Breast epithelium (tissue), 3 donors: ENCODE measurements around the gene SLX4IP.

Experiments
- POLR2A ChIP-seq: fragments of 450-650 bp; IDR thresholded peaks from one replicate; pipeline ENCODE4 v1.6.1; 2016; ENCODE audit warnings: antibody characterized with exemption, mild to moderate bottlenecking, moderate library complexity
- POLR2AphosphoS5 ChIP-seq, 3 donors: sonication (generic); formaldehyde crosslinking; IDR thresholded peaks; one replicate each; pipeline ENCODE4 v1.6.1; 2017; ENCODE audit warnings: antibody characterized with exemption in 3 of 3
- TF ChIP-seq, protein P1 (sequence below), 3 donors: fragments of 450-650 bp; IDR thresholded peaks; one replicate each; pipeline ENCODE4 v1.5.1; 2016 to 2017; ENCODE audit warnings: antibody characterized with exemption in 3 of 3, mild to moderate bottlenecking in 3 of 3, moderate library complexity in 3 of 3

DNA sequence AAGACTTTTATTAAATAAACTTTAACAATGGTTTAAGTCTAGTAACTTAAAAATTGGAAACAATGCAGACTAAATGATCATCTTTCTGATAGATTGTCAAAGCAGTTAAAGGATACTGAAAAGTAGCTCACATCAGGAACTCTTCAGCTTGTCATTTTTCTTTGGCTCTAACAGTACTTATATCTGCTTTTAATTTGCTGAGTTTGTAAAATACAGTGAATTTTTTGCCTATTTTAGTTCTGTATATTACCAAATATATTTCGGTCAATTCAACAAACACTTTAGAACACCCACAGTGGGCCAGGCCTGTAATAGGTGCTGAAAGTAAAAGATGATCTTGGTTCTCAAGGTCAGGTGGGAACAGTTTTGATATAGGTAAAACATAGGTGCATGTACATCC lies 23.4 kb upstream of the SLX4IP start:
- TF ChIP-seq, protein P1, sequence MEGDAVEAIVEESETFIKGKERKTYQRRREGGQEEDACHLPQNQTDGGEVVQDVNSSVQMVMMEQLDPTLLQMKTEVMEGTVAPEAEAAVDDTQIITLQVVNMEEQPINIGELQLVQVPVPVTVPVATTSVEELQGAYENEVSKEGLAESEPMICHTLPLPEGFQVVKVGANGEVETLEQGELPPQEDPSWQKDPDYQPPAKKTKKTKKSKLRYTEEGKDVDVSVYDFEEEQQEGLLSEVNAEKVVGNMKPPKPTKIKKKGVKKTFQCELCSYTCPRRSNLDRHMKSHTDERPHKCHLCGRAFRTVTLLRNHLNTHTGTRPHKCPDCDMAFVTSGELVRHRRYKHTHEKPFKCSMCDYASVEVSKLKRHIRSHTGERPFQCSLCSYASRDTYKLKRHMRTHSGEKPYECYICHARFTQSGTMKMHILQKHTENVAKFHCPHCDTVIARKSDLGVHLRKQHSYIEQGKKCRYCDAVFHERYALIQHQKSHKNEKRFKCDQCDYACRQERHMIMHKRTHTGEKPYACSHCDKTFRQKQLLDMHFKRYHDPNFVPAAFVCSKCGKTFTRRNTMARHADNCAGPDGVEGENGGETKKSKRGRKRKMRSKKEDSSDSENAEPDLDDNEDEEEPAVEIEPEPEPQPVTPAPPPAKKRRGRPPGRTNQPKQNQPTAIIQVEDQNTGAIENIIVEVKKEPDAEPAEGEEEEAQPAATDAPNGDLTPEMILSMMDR (IDR thresholded peaks at IDR 0.05): no peak
- TF ChIP-seq POLR2A: no peak
- TF ChIP-seq POLR2AphosphoS5 (IDR thresholded peaks at IDR 0.05): no peak
